SK-N-MC (cell line): ENCODE measurements around the gene ANO2.

Experiments
- EZH2 ChIP-seq: fragments of 200-600 bp; sonication (generic); IDR thresholded peaks from one replicate; pipeline ENCODE4 v1.6.1; 2017; ENCODE audit warnings: antibody characterized with exemption
- FOXP2 ChIP-seq: optimal IDR thresholded peaks from 2 replicates; pipeline ENCODE3; 2011; ENCODE audit warnings: mild to moderate bottlenecking, moderate library complexity; ENCODE audit not compliant: insufficient read depth; ENCODE audit errors: extremely low read length, control extremely low read depth
- POLR2AphosphoS5 ChIP-seq: IDR thresholded peaks from 2 replicates; pipeline ENCODE4 v1.6.1; 2012; ENCODE audit warnings: mild to moderate bottlenecking, low read depth, low read length, borderline replicate concordance

DNA sequence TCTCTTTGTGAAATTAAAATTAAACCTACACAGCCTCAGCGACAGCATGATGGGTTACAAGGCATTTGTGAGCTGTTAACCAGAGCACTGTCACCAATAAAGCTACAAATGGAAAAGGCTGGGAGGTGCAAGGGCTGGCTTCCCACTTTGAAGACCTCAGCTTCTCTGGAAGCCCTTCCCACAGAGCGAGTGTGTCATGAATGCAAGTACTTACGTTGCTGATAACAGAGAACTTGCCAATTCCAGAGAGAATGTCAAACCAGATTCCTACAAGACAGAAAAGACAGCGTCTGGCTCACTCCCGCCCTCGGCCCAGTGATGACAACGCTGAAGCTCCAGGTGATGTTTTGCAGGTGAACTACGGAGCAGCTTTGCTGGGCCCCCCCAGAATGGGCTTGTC lies 367.3 kb downstream of the ANO2 start:
- TF ChIP-seq EZH2: no peak
- TF ChIP-seq POLR2AphosphoS5: no peak
- no peak for TF ChIP-seq FOXP2
